ENCODE results near the gene THBS1.

THBS1 gene

GRCh38 chr15:39575180-39575579 lies 5.7 kb upstream of the THBS1 start:
- no peak for DNase-seq

- DNase-seq, result no peak
Measured at GRCh38 chr15:39578851-39579486, 1.9 kb upstream of the THBS1 start.

DNA sequence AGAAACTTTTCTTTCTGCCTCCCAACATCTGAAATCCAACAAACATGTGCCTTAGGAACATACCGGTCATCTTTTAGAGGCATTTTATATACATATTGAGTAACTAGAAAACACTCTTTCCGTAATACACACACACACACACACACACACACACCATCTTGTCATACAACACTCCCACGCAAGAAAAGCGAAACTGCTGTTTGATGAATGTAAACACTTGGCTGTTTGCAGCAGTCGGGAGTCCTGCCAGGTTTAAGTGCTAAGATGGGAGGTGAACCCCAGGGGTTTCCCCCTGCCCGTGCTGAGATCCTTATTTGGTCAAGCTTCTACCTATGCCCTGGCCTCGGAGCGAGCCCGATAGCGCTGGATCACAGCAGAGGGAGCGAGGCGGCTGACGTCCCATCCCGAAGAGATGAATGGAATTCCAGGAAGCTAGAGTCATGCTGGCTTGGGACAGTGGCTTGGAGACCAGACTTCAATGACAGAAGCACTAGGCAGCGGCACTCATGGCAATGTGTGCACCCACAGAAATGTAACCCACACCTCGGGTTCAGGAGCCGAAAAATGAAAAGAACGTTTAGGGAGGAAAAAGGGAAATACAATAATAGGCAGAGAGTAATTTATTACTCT lies 1.3 kb upstream of the THBS1 start:
- DNase-seq, result no peak

DNA sequence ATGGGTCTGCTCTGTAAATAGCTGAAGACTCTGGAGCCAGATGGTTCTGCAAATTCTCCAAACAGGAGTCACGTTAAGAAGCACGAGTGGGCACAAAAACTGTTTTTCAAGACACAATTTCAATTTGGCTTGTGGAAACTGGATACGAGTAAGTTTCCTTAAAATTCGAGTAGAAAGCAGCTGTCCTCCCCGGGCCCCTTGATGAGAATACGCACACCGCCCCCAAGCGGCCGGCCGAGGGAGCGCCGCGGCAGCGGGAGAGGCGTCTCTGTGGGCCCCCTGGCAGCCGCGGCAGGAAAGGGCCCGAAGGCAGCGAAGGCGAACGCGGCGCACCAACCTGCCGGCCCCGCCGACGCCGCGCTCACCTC lies 778 bp upstream of the THBS1 start:
- peak; percentile 13 for DNase-seq

GRCh38 chr15:39581242-39581792 lies 438 bp downstream of the THBS1 start:
- DNase-seq, result no peak

- DNase-seq, result no peak
Measured at GRCh38 chr15:39581793-39582285, 960 bp downstream of the THBS1 start.

DNA sequence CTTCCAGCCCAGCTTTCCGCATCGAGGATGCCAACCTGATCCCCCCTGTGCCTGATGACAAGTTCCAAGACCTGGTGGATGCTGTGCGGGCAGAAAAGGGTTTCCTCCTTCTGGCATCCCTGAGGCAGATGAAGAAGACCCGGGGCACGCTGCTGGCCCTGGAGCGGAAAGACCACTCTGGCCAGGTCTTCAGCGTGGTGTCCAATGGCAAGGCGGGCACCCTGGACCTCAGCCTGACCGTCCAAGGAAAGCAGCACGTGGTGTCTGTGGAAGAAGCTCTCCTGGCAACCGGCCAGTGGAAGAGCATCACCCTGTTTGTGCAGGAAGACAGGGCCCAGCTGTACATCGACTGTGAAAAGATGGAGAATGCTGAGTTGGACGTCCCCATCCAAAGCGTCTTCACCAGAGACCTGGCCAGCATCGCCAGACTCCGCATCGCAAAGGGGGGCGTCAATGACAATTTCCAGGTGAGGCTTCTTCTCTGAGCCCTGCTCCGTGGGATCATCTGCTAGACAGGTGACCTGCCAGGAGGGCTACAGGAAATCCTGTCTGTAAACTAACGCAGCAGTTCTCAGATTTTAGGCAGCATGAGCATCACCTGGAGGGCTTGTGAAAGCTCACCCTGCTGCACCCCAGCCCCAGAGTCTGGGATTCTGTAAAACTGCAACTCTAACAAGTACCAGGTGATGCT lies 1.6 kb downstream of the THBS1 start:
- no peak for DNase-seq

- no peak for DNase-seq
Measured at GRCh38 chr15:39582977-39583595, 2.2 kb downstream of the THBS1 start.

DNA sequence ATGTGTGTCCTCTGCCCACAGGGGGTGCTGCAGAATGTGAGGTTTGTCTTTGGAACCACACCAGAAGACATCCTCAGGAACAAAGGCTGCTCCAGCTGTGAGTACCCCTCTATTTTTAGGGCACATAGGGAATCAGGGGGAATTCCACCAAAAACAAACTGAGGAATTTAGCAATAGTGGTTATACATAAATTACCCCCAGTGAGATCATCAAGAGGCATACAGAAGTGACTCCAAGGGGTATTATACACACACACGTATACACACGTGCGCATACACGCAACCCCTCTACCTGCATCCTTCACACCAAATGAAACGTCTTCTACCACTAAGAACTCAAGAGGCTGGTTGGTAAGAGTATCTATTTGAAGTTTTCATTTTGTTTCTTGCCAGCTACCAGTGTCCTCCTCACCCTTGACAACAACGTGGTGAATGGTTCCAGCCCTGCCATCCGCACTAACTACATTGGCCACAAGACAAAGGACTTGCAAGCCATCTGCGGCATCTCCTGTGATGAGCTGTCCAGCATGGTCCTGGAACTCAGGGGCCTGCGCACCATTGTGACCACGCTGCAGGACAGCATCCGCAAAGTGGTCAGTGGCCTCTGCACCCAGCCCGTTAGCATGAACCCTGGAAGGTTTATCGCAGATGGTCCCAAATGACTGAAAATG lies 2.9 kb downstream of the THBS1 start:
- no peak for DNase-seq

DNA sequence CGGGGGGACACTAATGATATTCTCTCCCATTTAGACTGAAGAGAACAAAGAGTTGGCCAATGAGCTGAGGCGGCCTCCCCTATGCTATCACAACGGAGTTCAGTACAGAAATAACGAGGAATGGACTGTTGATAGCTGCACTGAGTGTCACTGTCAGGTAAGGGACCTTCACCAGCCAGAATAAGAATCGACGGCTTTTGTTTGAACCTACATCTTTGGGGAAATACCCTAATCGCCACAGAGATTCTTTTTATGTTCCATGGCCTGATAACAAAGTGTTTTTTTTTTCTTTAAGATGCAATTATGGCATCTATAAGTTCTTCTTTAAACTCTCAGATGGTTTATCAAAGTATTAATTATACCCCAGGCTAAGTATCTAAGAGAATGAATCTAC lies 3.4 kb downstream of the THBS1 start:
- no peak for DNase-seq

- no peak for DNase-seq
Measured at GRCh38 chr15:39584662-39585388, 3.9 kb downstream of the THBS1 start.

- no peak for DNase-seq
Measured at GRCh38 chr15:39585389-39585841, 4.5 kb downstream of the THBS1 start.

GRCh38 chr15:39585871-39586301 lies 5.0 kb downstream of the THBS1 start:
- no peak for DNase-seq

DNA sequence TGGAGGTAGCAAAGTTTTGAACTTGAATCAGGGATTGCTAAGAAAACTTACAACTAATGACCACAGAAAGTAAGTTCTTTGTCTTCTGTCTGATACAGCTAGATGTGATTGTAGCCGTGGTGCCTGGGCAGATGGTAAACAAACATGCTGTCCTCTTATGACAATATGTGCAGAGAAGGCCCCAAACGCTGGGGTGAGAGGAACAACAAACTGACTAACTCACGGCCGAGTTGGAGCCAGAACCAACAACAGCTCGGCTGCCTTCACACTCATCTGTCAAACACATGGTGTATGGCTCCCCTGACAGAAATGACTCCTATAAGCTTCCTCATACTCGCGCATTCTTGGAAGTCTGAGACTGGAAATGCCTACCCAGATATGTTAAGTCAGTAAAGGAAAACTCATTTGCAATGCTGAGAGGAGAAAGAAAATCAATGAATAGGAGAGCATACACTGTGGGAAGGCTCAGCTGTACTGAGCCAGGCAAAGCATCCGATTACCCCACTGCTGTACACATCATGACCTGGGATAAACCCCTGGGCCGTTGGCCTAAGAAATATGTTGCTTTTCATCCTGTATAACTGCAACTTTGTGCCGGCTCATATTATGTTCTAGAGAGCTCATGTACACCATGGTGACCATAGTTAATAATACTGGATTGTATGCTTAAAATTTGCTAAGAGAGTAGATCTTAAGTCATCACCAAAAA lies 5.7 kb downstream of the THBS1 start:
- DNase-seq, result no peak

DNA sequence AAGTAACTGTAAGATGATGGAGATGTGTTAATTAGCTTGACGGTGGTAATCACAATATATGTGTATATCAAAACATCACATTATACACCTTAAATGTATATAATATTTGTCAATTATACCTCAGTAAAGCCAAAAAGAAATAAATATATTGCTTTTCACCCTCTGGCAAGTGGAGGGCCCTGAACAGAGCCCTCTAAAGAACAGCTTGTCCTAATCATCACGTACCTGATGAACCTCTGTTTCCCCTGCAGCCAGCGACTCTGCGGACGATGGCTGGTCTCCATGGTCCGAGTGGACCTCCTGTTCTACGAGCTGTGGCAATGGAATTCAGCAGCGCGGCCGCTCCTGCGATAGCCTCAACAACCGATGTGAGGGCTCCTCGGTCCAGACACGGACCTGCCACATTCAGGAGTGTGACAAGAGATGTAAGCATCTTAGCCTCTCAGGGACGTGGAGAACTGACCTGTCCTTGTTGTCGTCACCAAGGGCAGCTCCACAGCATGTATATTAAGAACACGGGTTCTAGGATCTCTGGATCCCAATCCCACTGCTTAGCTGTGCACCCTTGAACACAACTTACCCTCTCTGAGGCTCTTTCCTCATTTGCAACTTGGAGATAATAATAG lies 6.3 kb downstream of the THBS1 start:
- DNase-seq, result no peak

DNA sequence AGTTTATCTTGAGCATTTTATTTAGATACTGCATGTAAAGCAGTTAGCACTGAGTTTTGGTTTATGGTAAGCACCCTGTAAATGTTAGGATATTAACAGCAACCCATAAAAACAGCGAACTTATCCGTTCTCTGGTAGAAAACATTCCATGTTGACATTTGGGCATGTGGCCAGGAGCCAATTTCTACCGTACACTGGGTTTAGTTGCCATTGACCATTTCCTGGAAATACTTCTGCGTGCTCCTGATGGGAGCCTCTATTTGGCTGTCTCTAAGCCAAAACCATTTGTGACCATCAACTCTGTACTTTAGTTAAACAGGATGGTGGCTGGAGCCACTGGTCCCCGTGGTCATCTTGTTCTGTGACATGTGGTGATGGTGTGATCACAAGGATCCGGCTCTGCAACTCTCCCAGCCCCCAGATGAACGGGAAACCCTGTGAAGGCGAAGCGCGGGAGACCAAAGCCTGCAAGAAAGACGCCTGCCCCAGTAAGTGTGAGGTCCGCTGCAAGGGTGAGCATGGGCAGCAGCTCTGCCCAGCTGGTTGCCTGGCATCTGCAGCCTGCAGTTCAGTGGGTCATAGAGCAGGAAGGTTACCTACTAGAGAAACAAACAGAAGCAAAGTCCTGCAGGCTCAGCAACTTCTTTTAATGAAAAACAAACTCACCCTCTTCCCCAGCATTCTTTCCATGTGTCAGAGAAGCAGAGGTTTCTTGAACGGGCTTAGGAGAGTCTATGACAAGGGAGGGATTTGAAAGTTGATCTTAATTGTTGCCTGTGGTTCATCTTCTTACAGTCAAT lies 7.1 kb downstream of the THBS1 start:
- DNase-seq, result no peak

DNA sequence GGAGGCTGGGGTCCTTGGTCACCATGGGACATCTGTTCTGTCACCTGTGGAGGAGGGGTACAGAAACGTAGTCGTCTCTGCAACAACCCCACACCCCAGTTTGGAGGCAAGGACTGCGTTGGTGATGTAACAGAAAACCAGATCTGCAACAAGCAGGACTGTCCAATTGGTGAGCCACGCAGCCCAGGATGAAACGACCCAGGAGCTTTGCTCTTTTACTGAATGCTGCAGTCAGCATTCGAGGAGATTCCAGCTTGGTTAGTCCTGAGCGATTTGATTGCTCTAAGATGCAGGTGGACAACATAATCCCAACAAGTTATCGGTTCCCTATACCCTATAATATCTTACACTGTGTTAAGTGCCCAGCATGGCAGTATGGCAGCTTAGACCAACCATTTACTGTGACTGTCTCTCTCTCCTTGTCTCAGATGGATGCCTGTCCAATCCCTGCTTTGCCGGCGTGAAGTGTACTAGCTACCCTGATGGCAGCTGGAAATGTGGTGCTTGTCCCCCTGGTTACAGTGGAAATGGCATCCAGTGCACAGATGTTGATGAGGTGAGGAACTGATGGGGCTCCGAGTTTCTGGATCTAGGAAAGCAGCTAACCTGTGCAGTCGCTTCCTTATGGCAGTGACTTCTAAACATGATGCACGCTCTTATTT lies 7.8 kb downstream of the THBS1 start:
- no peak for DNase-seq

DNA sequence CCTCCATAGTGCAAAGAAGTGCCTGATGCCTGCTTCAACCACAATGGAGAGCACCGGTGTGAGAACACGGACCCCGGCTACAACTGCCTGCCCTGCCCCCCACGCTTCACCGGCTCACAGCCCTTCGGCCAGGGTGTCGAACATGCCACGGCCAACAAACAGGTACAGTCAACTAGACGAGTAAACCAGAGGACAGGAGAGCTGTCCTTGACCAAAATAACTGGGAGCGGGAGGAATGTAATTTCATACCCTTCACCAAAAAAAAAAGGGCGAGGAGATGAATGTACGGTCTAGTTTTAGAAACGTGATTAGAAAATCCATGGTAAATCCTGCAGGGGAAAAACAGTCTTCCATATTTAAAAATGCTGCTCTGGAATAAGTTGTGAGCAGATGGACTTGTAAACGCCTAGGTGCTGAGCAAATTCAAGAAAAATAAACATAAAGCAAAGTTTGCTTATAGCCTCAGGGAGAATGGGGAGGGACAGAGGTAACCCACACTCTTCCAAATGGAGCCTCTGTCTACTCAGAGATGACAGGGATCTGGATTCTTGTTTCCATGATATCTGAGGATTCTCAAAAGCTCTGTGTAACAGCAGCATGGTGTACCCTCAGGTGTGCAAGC lies 8.4 kb downstream of the THBS1 start:
- no peak for DNase-seq
